Endothelial cell of umbilical vein (primary cell): Measurements from ENCODE around the gene CFAP61. TPM values are rescaled to one million over a fixed set of nuclear protein-coding genes. Genes with fewer than 3 reads are reported as not detected.

ENCODE experiments used
- BruUV-seq: library from RNA; stranded (reverse); fragments of 400-500 nt; replicated peaks from 2 replicates; lab custom pipeline; 2021; lab: Mats Ljungman, UMichigan
- CTCF ChIA-PET: fragments of 300-600, 350-600 bp; sonication (Branson Sonifier 250); formaldehyde crosslinking; loops from one replicate; lab custom pipeline; 2021; ENCODE audit warnings: antibody characterized with exemption, inconsistent platforms; lab: Charles Lee
- POLR2A ChIA-PET: fragments of 300-600, 350-600 bp; sonication (Branson Sonifier 250); formaldehyde crosslinking; loops from one replicate; lab custom pipeline; 2021; ENCODE audit warnings: antibody characterized with exemption, inconsistent platforms; lab: Charles Lee
- DNase-seq: peaks from one replicate; pipeline ENCODE4 v3.0.0-alpha.2; 2011; ENCODE audit warnings: low read depth, low spot score
- FAIRE-seq: peaks from 2 replicates; lab custom pipeline; 2011; peaks lifted over from hg19 to GRCh38; lab: Jason Lieb, UNC
- H2AFZ ChIP-seq: 2 replicates; pipeline ENCODE4 v1.6.0; 2012; ENCODE audit warnings: low read depth, low read length, control low read depth, inconsistent platforms
- H3K27ac ChIP-seq: 2 replicates; pipeline ENCODE4 v1.5.1; 2011; ENCODE audit warnings: low read depth, mild to moderate bottlenecking, control low read depth, low read length, moderate library complexity; ENCODE audit not compliant: insufficient read depth
- H3K27me3 ChIP-seq, 2 experiments: 2 replicates each; pipeline versions ENCODE4 v1.6.0 to v1.6.1; 2011; ENCODE audit warnings: low read length in 2 of 2, mixed read lengths in 1 of 2; ENCODE audit not compliant: control insufficient read depth in 2 of 2, insufficient read depth in 2 of 2
- H3K36me3 ChIP-seq, 2 experiments: 2 replicates in 1 of 2; 3 replicates in 1 of 2; pipeline ENCODE4 v1.5.1; 2011; ENCODE audit warnings: low read length in 2 of 2, mild to moderate bottlenecking in 1 of 2, moderate library complexity in 1 of 2; ENCODE audit not compliant: control insufficient read depth in 2 of 2, insufficient read depth in 2 of 2; ENCODE audit errors: extremely low read depth in 1 of 2
- H3K4me1 ChIP-seq: 3 replicates; pipeline ENCODE4 v1.5.1; 2011; ENCODE audit warnings: mild to moderate bottlenecking, low read length; ENCODE audit not compliant: control insufficient read depth, insufficient read depth; ENCODE audit errors: extremely low read depth
- H3K4me2 ChIP-seq: 2 replicates; pipeline ENCODE4 v1.6.1; 2011; ENCODE audit warnings: low read length, control low read depth, mixed read lengths; ENCODE audit not compliant: insufficient read depth
- H3K4me3 ChIP-seq, 3 experiments: fragments of 200-600 bp in 1 of 3; sonication (generic), shearing (Covaris generic) in 1 of 3; replicated peaks in 1 of 3; 2 replicates each; pipeline ENCODE4 v1.5.1; 2011 to 2016; ENCODE audit warnings: control low read depth in 3 of 3, low read length in 3 of 3, mild to moderate bottlenecking in 2 of 3, inconsistent platforms in 1 of 3, low read depth in 1 of 3, moderate library complexity in 1 of 3; ENCODE audit not compliant: insufficient read depth in 1 of 3
- H3K79me2 ChIP-seq: 2 replicates; pipeline ENCODE4 v1.6.0; 2012; ENCODE audit warnings: low read length, inconsistent platforms; ENCODE audit not compliant: control insufficient read depth, insufficient read depth
- H3K9ac ChIP-seq: replicated peaks from 2 replicates; pipeline ENCODE3; 2011; ENCODE audit warnings: low read length, control low read depth; ENCODE audit not compliant: insufficient read depth; ENCODE audit errors: extremely low read depth
- H3K9me1 ChIP-seq: replicated peaks from 3 replicates; pipeline ENCODE4 v1.6.0; 2011; ENCODE audit warnings: mild to moderate bottlenecking, low read length; ENCODE audit not compliant: control insufficient read depth, insufficient read depth; ENCODE audit errors: extremely low read depth
- H3K9me3 ChIP-seq: replicated peaks from 2 replicates; pipeline ENCODE4 v1.5.1; 2012; ENCODE audit warnings: low read length, inconsistent platforms; ENCODE audit not compliant: control insufficient read depth, insufficient read depth
- H4K20me1 ChIP-seq: replicated peaks from 2 replicates; pipeline ENCODE3; 2011; ENCODE audit warnings: mild to moderate bottlenecking, low read length; ENCODE audit not compliant: control insufficient read depth, insufficient read depth; ENCODE audit errors: extremely low read depth
- EZH2 ChIP-seq: IDR thresholded peaks from 2 replicates; pipeline ENCODE4 v1.6.1; 2012; ENCODE audit warnings: borderline replicate concordance, low read depth, mild to moderate bottlenecking, moderate library complexity, low read length, inconsistent platforms; ENCODE audit not compliant: severe bottlenecking
- FOS ChIP-seq: IDR thresholded peaks from 2 replicates; pipeline ENCODE4 v1.6.1; 2011; ENCODE audit warnings: mild to moderate bottlenecking, low read length, moderate library complexity, borderline replicate concordance; ENCODE audit not compliant: insufficient read depth
- GATA2 ChIP-seq: IDR thresholded peaks from 2 replicates; pipeline ENCODE4 v1.7.0; 2011; ENCODE audit warnings: low read depth, mild to moderate bottlenecking, moderate library complexity, mixed read lengths, low read length; ENCODE audit not compliant: insufficient read length, insufficient read depth
- JUN ChIP-seq: IDR thresholded peaks from 2 replicates; pipeline ENCODE4 v1.6.1; 2011; ENCODE audit warnings: borderline replicate concordance, low read depth; ENCODE audit not compliant: insufficient read length, insufficient read depth
- MYC ChIP-seq: IDR thresholded peaks from one replicate; pipeline ENCODE4 v1.6.1; 2011; ENCODE audit warnings: mild to moderate bottlenecking, low read depth, low read length
- POLR2A ChIP-seq: IDR thresholded peaks from 2 replicates; pipeline ENCODE4 v1.6.1; 2012; ENCODE audit warnings: low read depth, mild to moderate bottlenecking, control low read depth, low read length
- POLR2AphosphoS5 ChIP-seq: IDR thresholded peaks from 2 replicates; pipeline ENCODE4 v1.6.1; 2012; ENCODE audit warnings: low read depth, mild to moderate bottlenecking, control low read depth, low read length, moderate library complexity; ENCODE audit not compliant: insufficient read depth
- dilution Hi-C: fragments of 300-500 bp; cut with MboI; formaldehyde crosslinking; loops from one replicate; pipeline ENCODE4 v1.15.0; 2019; ENCODE audit warnings: low sequenced_read_pairs; ENCODE audit not compliant: extremely low pct_ligation_motif_present
- intact Hi-C: fragments of 100-400 bp; cut with micrococcal nuclease; formaldehyde crosslinking; loops from one replicate; pipeline ENCODE4 v1.10.0; 2022
- polyA plus RNA-seq, 4 experiments: library from polyadenylated mRNA; depleted of rRNA in 3 of 4; stranded (reverse) in 3 of 4; unstranded in 1 of 4; fragments of >200 nt; gene quantifications; 2 replicates each; pipeline versions ENCODE4 v1.2.1 to v1.2.3, GENCODE V29; 2011 to 2012; ENCODE audit warnings: missing spikeins in 1 of 4
- total RNA-seq: library from RNA; stranded (reverse); gene quantifications from 2 replicates; pipeline ENCODE4 v1.2.3, GENCODE V29; 2021
- TF ChIP-seq, protein P1 (sequence below): IDR thresholded peaks from 2 replicates; pipeline ENCODE4 v1.6.1; 2011; ENCODE audit not compliant: insufficient read depth, insufficient read length
- TF ChIP-seq, protein P2 (sequence below), 2 donors: IDR thresholded peaks; 1 replicate in 1 of 2; 2 replicates in 1 of 2; pipeline ENCODE4 v1.5.1; 2011; ENCODE audit warnings: low read length in 2 of 2, mild to moderate bottlenecking in 2 of 2, moderate library complexity in 2 of 2, control low read depth in 1 of 2, inconsistent platforms in 1 of 2, low read depth in 1 of 2; ENCODE audit not compliant: insufficient read depth in 1 of 2; ENCODE audit errors: extremely low read depth in 1 of 2

Gene CFAP61
- total and polyA plus RNA-seq, 2 donors (not counting 3 experiments of a cell fraction or from before 2014, with no cell fraction given) = not detected

DNA sequence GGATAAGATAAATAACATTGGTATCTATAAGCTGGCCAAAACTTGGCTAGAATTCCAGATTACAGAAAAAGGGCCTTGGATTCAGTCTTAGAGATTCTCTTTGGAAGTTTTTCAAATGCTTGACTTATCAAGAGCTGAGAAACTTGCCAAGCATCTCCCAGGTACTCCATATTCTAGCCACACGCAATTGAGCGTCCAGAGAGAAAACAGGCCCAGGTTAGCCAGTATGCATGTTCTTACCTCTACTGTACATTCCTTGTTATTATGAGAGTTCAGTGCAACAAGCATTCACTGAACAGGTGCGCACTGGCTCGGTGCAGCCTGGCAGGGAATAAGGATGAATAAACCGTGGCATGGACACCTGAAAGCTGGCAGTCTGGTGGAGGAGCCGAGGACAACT is 13.7 kb upstream of the CFAP61 start:
- ChIA-PET POLR2A (interaction anchor here (0.6 to 1.6 kb wide), 2 partner anchors 14 to 152 kb away, joined by 7 to 11 read pairs; partner anchors contain the start of genes CFAP61 and CRNKL1), CTCF (interaction anchor here (1.3 to 1.4 kb wide), 2 partner anchors 22 to 345 kb away, joined by 3 to 4 read pairs; partner anchors contain the start of gene NAA20)
- Histone ChIP-seq H4K20me1 (no peaks in the 10 kb centered on the region), H3K9ac (no peak overlapping the region), H2AFZ (no peak overlapping the region), H3K9me3 (no peaks in the 10 kb centered on the region), H3K4me1 (peaks cover 19% of the 10 kb centered on the region), H3K4me3 (no peak overlapping the region), H3K27ac (peak overlapping the region; percentile 22), H3K36me3 (peaks cover 30 to 44% of the 10 kb centered on the region in 2 experiments), H3K27me3 (no peaks in the 10 kb centered on the region), H3K79me2 (no peaks in the 10 kb centered on the region), H3K9me1 (no peaks in the 10 kb centered on the region), H3K4me2 (peak overlapping the region; percentile 20)
- no peak for FAIRE-seq
- TF ChIP-seq POLR2A (no peak), EZH2 (no peak), POLR2AphosphoS5 (no peak), FOS (no peak), JUN (no peak), MYC (no peak), GATA2 (no peak)
- TF ChIP-seq, protein P1, sequence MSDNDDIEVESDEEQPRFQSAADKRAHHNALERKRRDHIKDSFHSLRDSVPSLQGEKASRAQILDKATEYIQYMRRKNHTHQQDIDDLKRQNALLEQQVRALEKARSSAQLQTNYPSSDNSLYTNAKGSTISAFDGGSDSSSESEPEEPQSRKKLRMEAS = no peak
- TF ChIP-seq, protein P2, sequence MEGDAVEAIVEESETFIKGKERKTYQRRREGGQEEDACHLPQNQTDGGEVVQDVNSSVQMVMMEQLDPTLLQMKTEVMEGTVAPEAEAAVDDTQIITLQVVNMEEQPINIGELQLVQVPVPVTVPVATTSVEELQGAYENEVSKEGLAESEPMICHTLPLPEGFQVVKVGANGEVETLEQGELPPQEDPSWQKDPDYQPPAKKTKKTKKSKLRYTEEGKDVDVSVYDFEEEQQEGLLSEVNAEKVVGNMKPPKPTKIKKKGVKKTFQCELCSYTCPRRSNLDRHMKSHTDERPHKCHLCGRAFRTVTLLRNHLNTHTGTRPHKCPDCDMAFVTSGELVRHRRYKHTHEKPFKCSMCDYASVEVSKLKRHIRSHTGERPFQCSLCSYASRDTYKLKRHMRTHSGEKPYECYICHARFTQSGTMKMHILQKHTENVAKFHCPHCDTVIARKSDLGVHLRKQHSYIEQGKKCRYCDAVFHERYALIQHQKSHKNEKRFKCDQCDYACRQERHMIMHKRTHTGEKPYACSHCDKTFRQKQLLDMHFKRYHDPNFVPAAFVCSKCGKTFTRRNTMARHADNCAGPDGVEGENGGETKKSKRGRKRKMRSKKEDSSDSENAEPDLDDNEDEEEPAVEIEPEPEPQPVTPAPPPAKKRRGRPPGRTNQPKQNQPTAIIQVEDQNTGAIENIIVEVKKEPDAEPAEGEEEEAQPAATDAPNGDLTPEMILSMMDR (IDR thresholded peaks at IDR 0.05; ENCODE audit: extremely low read depth in 1 of 2, insufficient read depth in 1 of 2, low read depth in 1 of 2, low read length in 2 of 2) = no peak
- intact Hi-C loops (loop anchor here (1.0 kb wide), 2 partner anchors 14 to 21 kb away; partner anchors contain the start of genes CFAP61, CRNKL1 and NAA20), dilution Hi-C loops (no loop called here)
- DNase-seq = peak; percentile 4
- no TSS peak for BruUV-seq
